H9 (cell line): ENCODE measurements around the gene B3GNT5. TPM values are rescaled to one million over a fixed set of nuclear protein-coding genes. Genes with fewer than 3 reads are reported as not detected.

Experiments
- DNase-seq: peaks from one replicate; pipeline ENCODE4 v3.0.0-alpha.2; 2017
- H2AFZ ChIP-seq: one replicate; pipeline ENCODE4 v1.6.1; 2013; ENCODE audit warnings: mild to moderate bottlenecking, low read length, control low read depth, moderate library complexity
- H2AK5ac ChIP-seq: 2 replicates; pipeline ENCODE4 v1.6.1; 2013; ENCODE audit warnings: low read length, control low read depth, mixed read lengths; ENCODE audit not compliant: insufficient read length
- H2BK120ac ChIP-seq: one replicate; pipeline ENCODE4 v1.6.1; 2013; ENCODE audit warnings: low read depth, mild to moderate bottlenecking, low read length, control low read depth, inconsistent platforms; ENCODE audit not compliant: poor library complexity, severe bottlenecking
- H2BK12ac ChIP-seq: 2 replicates; pipeline ENCODE4 v1.6.1; 2013; ENCODE audit warnings: low read length, control low read depth, mixed read lengths, low read depth; ENCODE audit not compliant: insufficient read length
- H2BK15ac ChIP-seq: 2 replicates; pipeline ENCODE4 v1.6.1; 2013; ENCODE audit warnings: low read depth, low read length, control low read depth
- H2BK20ac ChIP-seq: one replicate; pipeline ENCODE4 v1.6.1; 2013; ENCODE audit warnings: low read depth, mild to moderate bottlenecking, low read length, control low read depth, inconsistent platforms; ENCODE audit not compliant: poor library complexity, severe bottlenecking
- H2BK5ac ChIP-seq: 2 replicates; pipeline ENCODE4 v1.6.1; 2013; ENCODE audit warnings: low read length, control low read depth, mixed read lengths; ENCODE audit not compliant: insufficient read length
- H3K14ac ChIP-seq: 2 replicates; pipeline ENCODE4 v1.6.1; 2013; ENCODE audit warnings: low read length, control low read depth; ENCODE audit not compliant: insufficient read depth
- H3K18ac ChIP-seq: 2 replicates; pipeline ENCODE4 v1.6.1; 2013; ENCODE audit warnings: low read depth, mild to moderate bottlenecking, mixed read lengths, low read length, control low read depth; ENCODE audit not compliant: insufficient read length
- H3K23ac ChIP-seq: 2 replicates; pipeline ENCODE4 v1.6.1; 2013; ENCODE audit warnings: low read length, control low read depth, mixed read lengths, low read depth; ENCODE audit not compliant: insufficient read length
- H3K23me2 ChIP-seq: 2 replicates; pipeline ENCODE4 v1.6.1; 2013; ENCODE audit warnings: low read depth, mild to moderate bottlenecking, mixed read lengths, low read length, control low read depth; ENCODE audit not compliant: insufficient read length, poor library complexity, severe bottlenecking
- H3K27ac ChIP-seq: 2 replicates; pipeline ENCODE4 v1.5.1; 2013; ENCODE audit warnings: low read length, control low read depth, mixed read lengths, low read depth; ENCODE audit not compliant: insufficient read length
- H3K27me3 ChIP-seq: 2 replicates; pipeline ENCODE4 v1.6.1; 2013; ENCODE audit warnings: low read length, control low read depth, inconsistent platforms; ENCODE audit not compliant: insufficient read depth
- H3K4ac ChIP-seq: 2 replicates; pipeline ENCODE4 v1.6.1; 2013; ENCODE audit warnings: low read depth, mild to moderate bottlenecking, control low read depth, inconsistent platforms, low read length, moderate library complexity
- H3K4me1 ChIP-seq: 2 replicates; pipeline ENCODE4 v1.6.1; 2013; ENCODE audit warnings: low read length, control low read depth, inconsistent platforms; ENCODE audit not compliant: insufficient read depth
- H3K4me2 ChIP-seq: 2 replicates; pipeline ENCODE4 v1.6.1; 2013; ENCODE audit warnings: low read length, control low read depth, mixed read lengths; ENCODE audit not compliant: insufficient read length, insufficient read depth
- H3K56ac ChIP-seq: 2 replicates; pipeline ENCODE4 v1.6.1; 2013; ENCODE audit warnings: low read depth, mild to moderate bottlenecking, mixed read lengths, low read length, control low read depth; ENCODE audit not compliant: insufficient read length
- H3K79me1 ChIP-seq: 2 replicates; pipeline ENCODE4 v1.6.1; 2013; ENCODE audit warnings: low read depth, mild to moderate bottlenecking, moderate library complexity, low read length, control low read depth, inconsistent platforms; ENCODE audit not compliant: insufficient read depth, poor library complexity, severe bottlenecking
- H3K79me2 ChIP-seq: 2 replicates; pipeline ENCODE4 v1.6.1; 2013; ENCODE audit warnings: low read length, control low read depth, inconsistent platforms; ENCODE audit not compliant: insufficient read depth
- H3K9ac ChIP-seq: 2 replicates; pipeline ENCODE4 v1.6.1; 2013; ENCODE audit warnings: low read length, control low read depth, mixed read lengths; ENCODE audit not compliant: insufficient read length; ENCODE audit errors: extremely low read depth
- H3K9me3 ChIP-seq: one replicate; pipeline ENCODE4 v1.6.1; 2013; ENCODE audit warnings: low read depth, low read length, inconsistent platforms; ENCODE audit not compliant: control insufficient read depth
- H3T11ph ChIP-seq: one replicate; pipeline ENCODE4 v1.6.1; 2013; ENCODE audit warnings: mild to moderate bottlenecking, low read length, control low read depth, inconsistent platforms
- H4K20me1 ChIP-seq: one replicate; pipeline ENCODE4 v1.6.1; 2013; ENCODE audit not compliant: control insufficient read depth, insufficient read length, insufficient read depth
- H4K5ac ChIP-seq: 2 replicates; pipeline ENCODE4 v1.6.1; 2013; ENCODE audit warnings: low read depth, mild to moderate bottlenecking, mixed read lengths, low read length, control low read depth; ENCODE audit not compliant: insufficient read length
- H4K8ac ChIP-seq: replicated peaks from 2 replicates; pipeline ENCODE4 v1.6.1; 2013; ENCODE audit warnings: low read length, control low read depth, mixed read lengths, low read depth; ENCODE audit not compliant: insufficient read length
- H4K91ac ChIP-seq: 2 replicates; pipeline ENCODE4 v1.6.1; 2013; ENCODE audit warnings: low read depth, mild to moderate bottlenecking, moderate library complexity, mixed read lengths, low read length, control low read depth; ENCODE audit not compliant: insufficient read length
- H3K27ac Mint-ChIP-seq, 3 experiments: 2 replicates in 2 of 3; 3 replicates in 1 of 3; pipeline ENCODE4 v1.8.0; 2020 to 2021; ENCODE audit warnings: mixed read lengths in 3 of 3, mild to moderate bottlenecking in 1 of 3, moderate library complexity in 1 of 3
- H3K27me3 Mint-ChIP-seq: 2 replicates; pipeline ENCODE4 v1.8.0; 2021; ENCODE audit warnings: low read depth, mild to moderate bottlenecking, moderate library complexity, mixed read lengths
- H3K36me3 Mint-ChIP-seq, 3 experiments: 2 replicates in 2 of 3; 3 replicates in 1 of 3; pipeline ENCODE4 v1.8.0; 2020 to 2021; ENCODE audit warnings: low read depth in 3 of 3, mixed read lengths in 3 of 3; ENCODE audit not compliant: insufficient read depth in 1 of 3
- H3K4me1 Mint-ChIP-seq, 2 experiments: 2 replicates each; pipeline ENCODE4 v1.8.0; 2020; ENCODE audit warnings: mixed read lengths in 2 of 2
- H3K4me3 Mint-ChIP-seq, 2 experiments: 2 replicates in 1 of 2; 3 replicates in 1 of 2; pipeline ENCODE4 v1.8.0; 2020 to 2021; ENCODE audit warnings: mild to moderate bottlenecking in 2 of 2, mixed read lengths in 2 of 2, moderate library complexity in 1 of 2
- H3K9me3 Mint-ChIP-seq, 2 experiments: 2 replicates in 1 of 2; 3 replicates in 1 of 2; pipeline ENCODE4 v1.8.0; 2020; ENCODE audit warnings: mild to moderate bottlenecking in 2 of 2, mixed read lengths in 2 of 2, moderate library complexity in 1 of 2
- CTCF ChIP-seq: fragments of 200-600 bp; sonication (generic); conservative IDR thresholded peaks from 3 replicates; pipeline ENCODE4 v1.8.0; 2021; ENCODE audit warnings: antibody characterized with exemption, mild to moderate bottlenecking
- WGBS: extraction: QIAGEN DNeasy Blood & Tissue Kit; methylation state at CpG from one replicate; pipeline ENCODE4 v1.1.7; 2013; ENCODE audit warnings: missing lambda C conversion rate, low lambda C conversion rate, mixed read lengths; ENCODE audit not compliant: insufficient read length; ENCODE audit errors: extremely low coverage; 5-methylcytosine and 5-hydroxymethylcytosine counted together
- total RNA-seq: library from RNA; stranded (reverse); gene quantifications from 2 replicates; pipeline ENCODE4 v1.2.1, GENCODE V29; 2021

Gene B3GNT5
- total RNA-seq, 1 experiment from 2014 or later = 7.3 TPM

- Histone ChIP-seq H4K8ac (no peak overlapping the region), H2AFZ (no peak overlapping the region), H3K9ac (no peak overlapping the region), H3T11ph (no peak overlapping the region), H4K91ac (no peak overlapping the region), H4K20me1 (no peaks in the 10 kb centered on the region), H2AK5ac (no peak overlapping the region), H3K23me2 (no peaks in the 10 kb centered on the region), H3K4ac (no peak overlapping the region), H3K23ac (no peak overlapping the region), H3K79me1 (no peaks in the 10 kb centered on the region), H3K4me1 (peaks cover 15% of the 10 kb centered on the region; the same call in 1 of the 2 replicates), H3K79me2 (no peaks in the 10 kb centered on the region; the same call in 1 of the 2 replicates), H3K14ac (no peak overlapping the region), H3K9me3 (no peaks in the 10 kb centered on the region), H2BK15ac (no peak overlapping the region), H2BK12ac (no peak overlapping the region), H3K27me3 (no peaks in the 10 kb centered on the region), H3K18ac (no peak overlapping the region), H2BK120ac (no peak overlapping the region), H3K56ac (no peak overlapping the region), H2BK20ac (no peak overlapping the region), H3K4me2 (no peak overlapping the region), H2BK5ac (no peak overlapping the region), H4K5ac (no peak overlapping the region), H3K27ac (no peak overlapping the region)
- no peaks in the 10 kb centered on the region for H3K27me3 Mint-ChIP-seq
- peaks cover 23 to 25% of the 10 kb centered on the region in 2 experiments for H3K4me1 Mint-ChIP-seq
- no peaks in the 10 kb centered on the region for H3K9me3 Mint-ChIP-seq
- no peak for DNase-seq
- TF ChIP-seq CTCF = no peak
- no peak overlapping the region for H3K4me3 Mint-ChIP-seq
- H3K36me3 Mint-ChIP-seq = peaks cover 2 to 12% (median 11%) of the 10 kb centered on the region in 3 experiments; a peak in 6 of 7 replicates
- no CpG with 5 or more reads among the region's 13 CpGs for WGBS
- 0 out of 7 replicates have a peak overlapping the region, but pooled peaks of 2 of the 3 experiments have one; percentile 29 for H3K27ac Mint-ChIP-seq
Measured at GRCh38 chr3:183269345-183269744, 16.3 kb downstream of the B3GNT5 start.
